Non-pigmented ciliary epithelial cell (primary cell): ENCODE results near the gene CEP44.
"Not testable (repeated sequence)": the region's sequence is repeated elsewhere in the genome, so short reads cannot be mapped to it uniquely, and the experiment has no call there.

Source experiments
- DNase-seq: peaks from one replicate; pipeline ENCODE4 v3.0.0-alpha.2; 2010; ENCODE audit warnings: low read depth

CEP44 gene

DNA sequence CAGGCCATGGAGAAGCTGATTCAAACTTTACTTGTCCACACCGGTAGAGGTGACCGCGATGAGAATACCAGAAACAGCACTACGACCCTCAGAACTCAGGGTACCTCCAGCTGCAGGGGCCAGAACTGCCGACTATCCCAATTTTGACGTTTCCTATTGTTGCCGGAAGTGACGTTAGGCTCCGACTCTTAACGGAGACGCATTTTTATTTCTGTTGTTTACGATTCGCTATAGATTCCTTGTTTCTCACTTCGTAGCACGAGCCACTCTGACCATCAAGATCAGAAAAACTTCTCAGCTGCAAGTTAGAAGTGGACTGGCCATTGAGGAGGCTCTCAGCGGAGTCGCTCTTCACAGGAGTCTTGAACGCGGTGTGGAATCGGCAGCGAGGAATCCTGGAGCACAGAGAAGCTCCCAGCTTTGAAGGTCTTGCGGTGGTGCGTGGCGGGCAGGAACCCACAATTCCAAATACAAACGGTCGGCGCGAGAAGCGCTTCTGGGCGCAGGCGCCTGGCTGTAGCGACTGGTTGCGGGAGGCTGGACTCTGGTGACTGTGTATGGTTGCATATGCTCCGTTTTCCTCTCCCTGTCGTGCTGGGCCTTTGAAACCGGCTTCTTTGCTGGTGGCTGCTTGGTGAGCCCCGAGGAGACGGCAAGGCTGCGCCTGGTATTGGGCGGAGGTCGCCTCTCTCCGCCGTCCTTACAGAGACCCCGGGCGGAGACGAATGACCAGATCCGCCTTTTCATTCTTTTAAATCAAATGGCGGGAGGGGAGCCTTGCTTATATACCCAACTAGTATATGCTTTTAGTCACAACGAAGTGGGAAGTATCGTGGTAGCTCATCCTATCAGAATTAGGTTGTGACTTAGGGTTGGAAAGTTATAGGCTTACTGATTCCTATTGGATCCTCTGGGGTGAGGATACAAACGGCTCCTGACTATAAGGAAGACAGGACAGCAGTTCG is at the start of gene CEP44, which contains the start of gene FBXO8:
TSS of gene CEP44 (plus strand) at position 405 of the 965 bp plus-strand sequence. CDS start 15,211 bp downstream, outside the sequence.
TSS of gene FBXO8 (minus strand) at position 161 of the 965 bp plus-strand sequence. CDS start 20,575 bp downstream, outside the sequence.
- DNase-seq, result peak; percentile 42

- no peak for DNase-seq
Measured at GRCh38 chr4:174236359-174236758, 47.4 kb upstream of the CEP44 start.

DNA sequence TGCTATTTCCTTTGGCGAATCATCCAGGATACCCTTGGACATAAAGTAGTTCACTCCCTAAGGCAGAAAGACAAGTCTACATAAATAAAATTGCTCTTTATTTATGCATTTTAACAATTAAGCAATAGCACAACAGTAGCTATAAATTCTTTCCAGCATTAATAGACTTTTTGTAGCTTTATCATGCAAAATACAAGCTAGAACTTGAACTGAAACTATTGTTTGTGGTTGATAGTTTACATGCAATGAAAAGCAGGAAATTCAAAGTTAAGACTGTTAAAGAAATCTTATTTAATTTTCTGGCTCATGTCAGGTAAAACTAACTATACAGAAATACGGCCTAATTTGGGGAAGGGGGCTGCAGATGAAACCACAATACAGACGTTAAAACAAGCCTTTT is 42.5 kb upstream of the CEP44 start:
- no peak for DNase-seq

DNA sequence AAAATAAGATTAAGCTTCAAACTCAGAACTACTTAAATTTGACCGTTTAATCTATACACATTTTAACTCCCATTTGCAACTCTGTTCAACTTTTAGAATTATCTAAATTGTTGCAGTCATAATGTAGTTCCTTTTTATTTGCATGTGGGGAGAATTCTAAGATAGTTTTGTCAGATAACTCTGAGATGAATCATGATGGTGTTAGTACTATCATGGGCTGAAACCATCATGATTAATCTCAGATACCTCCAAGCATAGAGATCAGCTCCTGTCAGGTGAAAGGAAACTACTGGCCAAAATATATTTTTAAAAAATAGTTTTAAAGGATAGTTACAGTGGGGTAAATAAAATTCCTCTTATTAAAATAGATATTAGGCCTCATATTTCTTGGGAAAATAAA is 39.3 kb upstream of the CEP44 start:
- DNase-seq, result no peak

DNA sequence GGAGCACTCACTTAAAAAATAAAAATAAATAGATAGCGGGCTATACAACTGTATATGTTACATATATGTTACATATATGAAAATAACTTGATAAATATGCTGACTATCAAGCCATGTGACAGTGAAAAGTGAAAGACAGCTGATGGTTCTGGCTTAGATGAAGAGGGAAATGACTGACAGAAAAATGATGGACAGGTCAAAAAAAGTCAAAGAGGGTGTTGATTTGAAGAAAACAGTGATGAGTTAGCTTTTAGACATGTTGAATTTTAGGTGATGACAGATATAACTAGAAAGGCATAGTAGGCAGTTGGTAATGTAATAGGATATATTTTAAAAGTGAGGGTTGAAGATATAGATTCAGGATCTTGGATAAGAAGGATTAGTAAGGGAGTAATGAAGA is 38.0 kb upstream of the CEP44 start:
- no peak for DNase-seq

DNA sequence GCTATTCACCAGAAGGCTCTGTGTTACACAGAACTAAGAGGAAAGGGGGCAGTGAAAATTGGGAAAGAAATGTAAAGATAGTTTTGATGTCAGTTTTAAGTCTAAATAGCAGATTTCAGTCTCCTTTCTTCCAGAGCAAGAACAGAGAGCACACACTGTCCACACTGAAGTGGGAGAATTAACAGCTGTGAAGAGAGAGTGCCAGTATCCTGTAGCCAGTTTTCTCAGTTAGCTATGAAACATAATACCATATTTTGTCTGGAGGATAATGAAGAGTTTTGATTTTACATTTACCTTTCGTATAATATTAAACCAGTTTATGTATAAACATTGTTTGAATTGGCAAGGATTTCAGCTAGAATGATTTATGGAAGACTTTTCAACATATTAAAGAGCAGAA is 35.3 kb upstream of the CEP44 start:
- no peak for DNase-seq

GRCh38 chr4:174252412-174252811 is 31.3 kb upstream of the CEP44 start:
- DNase-seq, result no peak

GRCh38 chr4:174254613-174255012 is 29.1 kb upstream of the CEP44 start:
- DNase-seq, result no peak

GRCh38 chr4:174255374-174255773 is 28.3 kb upstream of the CEP44 start:
- DNase-seq, result no peak

DNA sequence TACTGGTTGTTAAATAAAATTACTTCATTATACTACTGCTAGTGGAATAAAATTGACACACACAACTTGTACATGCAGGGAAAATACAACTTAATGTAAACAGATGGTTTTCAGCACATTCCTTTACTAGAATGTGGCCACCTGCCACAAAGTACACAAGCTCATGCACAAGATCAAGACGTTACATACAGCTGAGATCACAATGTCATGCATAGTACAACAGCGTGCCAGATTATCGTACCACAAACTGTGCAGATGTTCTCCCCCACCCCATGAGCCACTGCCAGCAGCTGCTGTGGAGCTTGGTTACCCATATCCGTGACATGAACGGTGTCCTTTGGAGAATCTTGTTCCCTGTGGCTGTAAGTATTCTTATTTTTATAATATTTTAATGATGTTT is 27.9 kb upstream of the CEP44 start:
- DNase-seq, result peak; percentile 83

GRCh38 chr4:174256277-174256713 is 27.4 kb upstream of the CEP44 start:
- DNase-seq, result no peak

DNA sequence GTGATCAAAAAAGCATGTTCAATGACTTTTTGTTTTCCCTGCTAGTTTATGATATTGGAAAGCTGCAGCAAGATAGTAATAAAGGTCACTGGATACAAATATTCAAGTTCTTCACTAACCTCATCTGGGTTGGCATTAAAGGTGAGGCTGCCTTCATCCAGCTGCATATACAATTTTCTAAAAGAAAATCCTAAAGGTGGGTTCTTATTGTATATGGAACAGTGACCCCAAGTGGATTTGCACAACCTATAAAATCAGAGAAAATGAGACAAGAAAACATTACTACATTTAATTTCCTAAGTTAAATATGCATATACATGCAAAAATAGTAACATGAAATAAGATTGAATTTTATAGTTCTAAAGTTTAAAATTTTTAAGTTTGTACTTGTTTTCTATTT is 24.1 kb upstream of the CEP44 start:
- no peak for DNase-seq

- peak; percentile 58 for DNase-seq
Measured at GRCh38 chr4:174260099-174260498, 23.6 kb upstream of the CEP44 start.

- not testable (repeated sequence) for DNase-seq
Measured at GRCh38 chr4:174261432-174261831, 22.3 kb upstream of the CEP44 start.

- no peak for DNase-seq
Measured at GRCh38 chr4:174262624-174263444, 20.9 kb upstream of the CEP44 start.

DNA sequence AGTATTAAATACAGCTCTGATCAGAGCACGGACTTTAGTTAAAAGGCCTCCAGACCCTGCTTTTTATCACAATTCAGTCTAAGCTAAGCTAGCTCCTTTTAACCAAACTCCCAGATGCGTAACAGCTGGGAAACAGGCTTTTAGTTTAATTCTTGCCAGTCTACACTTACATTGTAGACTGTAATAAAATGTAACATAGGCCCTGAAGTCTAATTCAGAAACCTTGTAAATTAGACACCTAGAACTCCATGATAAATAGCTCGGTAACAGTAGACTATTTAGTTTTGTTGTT is 20.3 kb upstream of the CEP44 start:
- DNase-seq, result no peak

GRCh38 chr4:174265916-174266315 is 17.8 kb upstream of the CEP44 start:
- DNase-seq, result no peak

DNA sequence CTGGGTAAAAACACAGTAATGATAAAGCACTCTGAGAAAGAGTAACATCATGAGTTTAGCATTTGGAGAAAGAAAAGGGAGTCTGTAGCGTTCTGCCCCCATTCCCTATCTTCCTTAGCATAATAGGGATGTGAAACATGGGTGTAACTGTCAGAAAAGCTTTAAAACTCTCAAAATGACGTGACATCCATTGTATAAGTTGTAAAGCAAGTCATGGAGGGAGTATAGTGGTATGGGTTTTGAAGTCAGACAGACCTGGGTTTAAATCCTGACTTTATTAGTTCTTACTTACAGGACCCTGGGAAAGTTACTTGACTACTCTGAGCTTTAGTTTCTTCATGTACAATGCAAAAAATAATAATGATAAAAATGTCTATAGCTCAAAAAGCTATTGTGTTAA is 17.3 kb upstream of the CEP44 start:
- no peak for DNase-seq

- DNase-seq, result no peak
Measured at GRCh38 chr4:174273930-174274329, 9.8 kb upstream of the CEP44 start.

DNA sequence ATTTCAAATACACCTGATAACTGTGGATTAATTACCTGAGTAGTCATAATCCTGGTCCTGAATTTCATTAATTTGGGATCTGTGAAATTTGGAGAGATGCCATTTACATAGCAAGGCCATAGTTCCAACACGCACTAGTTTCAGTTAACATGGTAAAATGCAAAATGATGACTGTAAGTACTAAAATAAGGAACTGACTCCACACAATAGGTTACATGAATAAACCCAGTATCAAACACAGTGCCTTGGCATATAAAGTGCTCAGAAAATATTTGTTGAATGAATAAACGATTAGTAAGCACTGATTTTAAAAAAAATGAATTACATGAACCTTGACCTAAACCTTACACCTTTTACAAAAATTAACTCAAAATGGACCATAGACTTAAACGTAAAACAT is 9.3 kb upstream of the CEP44 start:
- DNase-seq, result no peak

DNA sequence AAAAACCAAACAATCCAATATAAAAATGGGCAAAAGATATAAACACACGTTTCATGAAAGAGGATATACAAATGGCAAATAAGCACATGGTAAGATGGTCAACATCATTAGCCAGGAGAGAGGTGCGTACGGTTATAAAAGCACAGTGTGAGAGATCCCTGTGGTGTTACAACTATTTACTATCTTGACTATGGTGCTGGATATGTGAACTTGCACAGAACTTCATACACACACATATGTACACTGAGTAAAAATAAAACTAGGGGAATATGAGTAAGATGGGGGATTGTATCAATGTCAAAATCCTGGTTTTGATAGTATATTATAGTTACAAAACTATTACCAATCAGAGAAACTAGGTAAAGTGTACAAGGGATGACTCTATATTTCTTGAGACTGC is 8.6 kb upstream of the CEP44 start:
- DNase-seq, result no peak

DNA sequence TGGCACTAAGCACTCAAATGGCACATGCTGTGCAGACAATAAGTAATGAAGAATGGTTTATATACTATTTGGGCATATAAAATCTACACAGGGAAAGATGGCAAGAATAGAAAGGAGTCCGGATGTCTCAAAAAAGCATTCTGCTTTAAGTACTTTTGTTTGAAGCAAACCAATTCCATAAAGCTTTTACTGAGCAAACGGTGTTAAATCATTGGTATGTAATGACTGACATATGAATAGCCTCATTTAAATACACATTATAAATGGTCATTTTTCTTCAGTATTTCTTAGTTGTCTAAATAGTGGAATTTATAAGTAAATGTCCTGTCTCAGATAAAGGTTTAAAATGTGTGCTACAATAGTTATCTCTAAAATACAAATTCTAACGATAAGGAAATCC is 6.3 kb upstream of the CEP44 start:
- DNase-seq, result no peak

DNA sequence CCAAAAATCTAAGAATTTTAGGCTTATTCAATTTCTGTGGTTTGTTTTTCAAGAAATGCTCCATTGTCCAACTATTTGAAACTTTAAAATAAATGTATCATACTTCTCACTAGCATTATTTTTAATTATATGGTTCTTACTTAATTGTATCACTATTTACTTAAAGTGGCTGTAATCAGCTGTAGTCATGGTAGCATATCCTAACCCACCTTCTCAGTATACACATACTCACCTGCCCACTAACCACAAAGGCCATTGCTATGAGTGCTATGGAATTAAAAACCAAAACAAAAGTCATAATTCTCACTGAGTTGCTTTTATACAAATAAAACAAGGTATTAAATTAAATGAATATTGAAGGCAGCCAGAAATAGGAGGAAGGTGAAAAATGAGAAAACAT is 5.2 kb upstream of the CEP44 start:
- no peak for DNase-seq
